KMS-11 (cell line): ENCODE measurements around the gene IGLON5.

ENCODE experiments used
- H2AFZ ChIP-seq: fragments of 200-600 bp; sonication (generic); 2 replicates; pipeline ENCODE4 v1.6.1; 2016; ENCODE audit warnings: antibody characterized with exemption, mixed run types, low read depth
- H3K27ac ChIP-seq: fragments of 200-600 bp; sonication (generic); 2 replicates; pipeline ENCODE4 v1.6.1; 2016; ENCODE audit warnings: mild to moderate bottlenecking, mixed run types
- H3K27me3 ChIP-seq: fragments of 200-600 bp; sonication (generic); 2 replicates; pipeline ENCODE4 v1.6.1; 2017; ENCODE audit warnings: mild to moderate bottlenecking, low read depth, mixed run types, moderate library complexity; ENCODE audit not compliant: insufficient read depth
- H3K36me3 ChIP-seq: fragments of 200-600 bp; sonication (generic); 2 replicates; pipeline ENCODE4 v1.6.1; 2017; ENCODE audit warnings: mild to moderate bottlenecking, mixed run types; ENCODE audit not compliant: insufficient read depth
- H3K4me1 ChIP-seq: fragments of 200-600 bp; sonication (generic); 2 replicates; pipeline ENCODE4 v1.6.1; 2016; ENCODE audit warnings: mild to moderate bottlenecking, low read depth, mixed run types; ENCODE audit not compliant: poor library complexity, severe bottlenecking
- H3K4me2 ChIP-seq: fragments of 200-600 bp; sonication (generic); 2 replicates; pipeline ENCODE4 v1.7.0; 2016; ENCODE audit warnings: mild to moderate bottlenecking, mixed run types
- H3K4me3 ChIP-seq: fragments of 200-600 bp; sonication (generic); IDR thresholded peaks from 2 replicates; pipeline ENCODE4 v1.6.1; 2017; ENCODE audit warnings: low read depth, low read length, mixed read lengths; ENCODE audit not compliant: insufficient read depth
- H3K79me2 ChIP-seq: fragments of 200-600 bp; sonication (generic); 2 replicates; pipeline ENCODE4 v1.6.1; 2016; ENCODE audit warnings: low read depth, mixed run types; ENCODE audit not compliant: insufficient read depth
- H3K9ac ChIP-seq: fragments of 200-600 bp; sonication (generic); 2 replicates; pipeline ENCODE4 v1.6.1; 2016; ENCODE audit warnings: mild to moderate bottlenecking, mixed run types
- H4K20me1 ChIP-seq: fragments of 200-600 bp; sonication (generic); 2 replicates; pipeline ENCODE4 v1.6.1; 2016; ENCODE audit warnings: mild to moderate bottlenecking, mixed run types; ENCODE audit not compliant: insufficient read depth
- TF ChIP-seq, protein P1 (sequence below): fragments of 200-600 bp; sonication (generic); conservative IDR thresholded peaks from 2 replicates; pipeline ENCODE4 v1.6.1; 2017; ENCODE audit warnings: low read depth, mild to moderate bottlenecking, antibody characterized with exemption, low read length, moderate library complexity, mixed read lengths

The IGLON5 gene

DNA sequence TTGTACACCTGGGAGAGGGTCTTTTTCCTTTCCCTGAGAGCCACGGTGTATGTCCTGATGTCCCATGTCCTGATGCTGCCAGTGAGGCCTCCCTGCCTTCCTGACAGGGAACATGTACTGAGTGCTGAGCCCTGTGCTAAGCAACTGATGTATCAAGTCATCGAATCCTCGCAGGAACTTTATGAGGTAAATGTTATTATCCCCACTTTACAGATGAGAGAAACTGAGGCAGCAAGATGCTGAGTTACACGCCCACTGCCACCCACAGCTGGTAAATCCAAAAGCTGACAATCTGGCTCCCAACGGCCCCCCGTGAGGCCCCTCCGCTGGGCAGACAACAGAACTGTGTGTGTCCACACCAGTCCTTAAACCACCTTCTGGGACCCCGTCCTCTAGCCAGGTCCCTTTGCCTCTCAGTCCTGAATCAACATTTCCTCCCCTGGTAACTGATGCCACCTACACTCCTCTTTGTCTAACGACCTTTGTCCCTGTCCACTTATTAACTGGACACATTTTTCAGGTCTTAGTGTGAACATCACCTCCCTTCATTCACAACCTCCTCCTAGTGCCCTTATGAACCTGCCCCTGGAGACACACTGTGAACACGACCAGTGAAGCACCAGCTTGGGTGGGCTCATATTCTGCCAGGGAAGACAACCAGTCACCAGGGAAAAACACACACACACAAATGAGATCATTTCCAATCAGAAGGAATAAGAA lies 35.9 kb downstream of the IGLON5 start:
- Histone ChIP-seq H2AFZ (no peak overlapping the region), H3K4me2 (no peak overlapping the region), H3K4me1 (no peaks in the 10 kb centered on the region), H3K36me3 (no peaks in the 10 kb centered on the region), H3K27ac (no peak overlapping the region), H4K20me1 (no peaks in the 10 kb centered on the region), H3K79me2 (no peaks in the 10 kb centered on the region), H3K4me3 (no peak overlapping the region), H3K9ac (no peak overlapping the region), H3K27me3 (no peaks in the 10 kb centered on the region)
- TF ChIP-seq, protein P1, sequence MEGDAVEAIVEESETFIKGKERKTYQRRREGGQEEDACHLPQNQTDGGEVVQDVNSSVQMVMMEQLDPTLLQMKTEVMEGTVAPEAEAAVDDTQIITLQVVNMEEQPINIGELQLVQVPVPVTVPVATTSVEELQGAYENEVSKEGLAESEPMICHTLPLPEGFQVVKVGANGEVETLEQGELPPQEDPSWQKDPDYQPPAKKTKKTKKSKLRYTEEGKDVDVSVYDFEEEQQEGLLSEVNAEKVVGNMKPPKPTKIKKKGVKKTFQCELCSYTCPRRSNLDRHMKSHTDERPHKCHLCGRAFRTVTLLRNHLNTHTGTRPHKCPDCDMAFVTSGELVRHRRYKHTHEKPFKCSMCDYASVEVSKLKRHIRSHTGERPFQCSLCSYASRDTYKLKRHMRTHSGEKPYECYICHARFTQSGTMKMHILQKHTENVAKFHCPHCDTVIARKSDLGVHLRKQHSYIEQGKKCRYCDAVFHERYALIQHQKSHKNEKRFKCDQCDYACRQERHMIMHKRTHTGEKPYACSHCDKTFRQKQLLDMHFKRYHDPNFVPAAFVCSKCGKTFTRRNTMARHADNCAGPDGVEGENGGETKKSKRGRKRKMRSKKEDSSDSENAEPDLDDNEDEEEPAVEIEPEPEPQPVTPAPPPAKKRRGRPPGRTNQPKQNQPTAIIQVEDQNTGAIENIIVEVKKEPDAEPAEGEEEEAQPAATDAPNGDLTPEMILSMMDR, result no peak

DNA sequence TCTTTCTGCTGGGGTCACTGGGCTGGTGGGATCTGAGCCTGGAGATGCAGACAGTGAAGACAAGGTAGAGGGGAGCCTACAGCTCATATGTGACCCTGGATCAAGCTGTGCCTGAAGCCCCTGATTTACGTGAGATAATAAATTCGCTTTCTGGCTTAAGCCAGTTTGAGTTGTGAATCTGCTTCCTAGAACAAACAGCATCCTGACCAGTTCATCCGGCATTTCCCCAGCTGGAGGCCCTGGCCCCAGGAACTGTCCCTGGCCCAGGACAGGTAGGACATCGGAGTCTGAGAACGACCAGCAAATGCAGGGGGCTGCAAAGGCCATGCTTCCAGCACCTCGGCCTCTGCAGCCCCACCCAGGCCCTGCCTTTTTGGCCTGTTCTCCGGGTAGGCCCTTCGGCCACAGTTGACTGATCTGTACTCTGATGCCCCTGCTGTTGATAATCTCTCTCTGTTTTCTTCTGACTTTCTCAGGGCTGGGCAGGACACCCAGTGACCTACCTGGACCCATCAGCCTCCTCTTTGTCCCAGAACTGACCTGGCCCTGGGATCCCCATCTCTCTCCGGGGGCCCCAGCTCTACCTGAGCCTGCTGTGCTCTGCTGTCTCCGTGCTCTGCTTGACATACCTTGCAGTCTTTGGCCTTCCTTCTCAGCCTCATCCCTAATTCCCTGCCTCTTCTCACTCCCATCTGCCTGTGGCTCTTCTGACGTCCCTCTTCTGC lies 40.0 kb downstream of the IGLON5 start:
- Histone ChIP-seq H4K20me1 (no peaks in the 10 kb centered on the region), H3K27me3 (no peaks in the 10 kb centered on the region), H3K79me2 (no peaks in the 10 kb centered on the region), H3K9ac (no peak overlapping the region), H3K4me3 (no peak overlapping the region), H3K4me1 (no peaks in the 10 kb centered on the region), H3K27ac (no peak overlapping the region), H3K4me2 (no peak overlapping the region), H2AFZ (no peak overlapping the region), H3K36me3 (no peaks in the 10 kb centered on the region)
- TF ChIP-seq, protein P1, result no peak

DNA sequence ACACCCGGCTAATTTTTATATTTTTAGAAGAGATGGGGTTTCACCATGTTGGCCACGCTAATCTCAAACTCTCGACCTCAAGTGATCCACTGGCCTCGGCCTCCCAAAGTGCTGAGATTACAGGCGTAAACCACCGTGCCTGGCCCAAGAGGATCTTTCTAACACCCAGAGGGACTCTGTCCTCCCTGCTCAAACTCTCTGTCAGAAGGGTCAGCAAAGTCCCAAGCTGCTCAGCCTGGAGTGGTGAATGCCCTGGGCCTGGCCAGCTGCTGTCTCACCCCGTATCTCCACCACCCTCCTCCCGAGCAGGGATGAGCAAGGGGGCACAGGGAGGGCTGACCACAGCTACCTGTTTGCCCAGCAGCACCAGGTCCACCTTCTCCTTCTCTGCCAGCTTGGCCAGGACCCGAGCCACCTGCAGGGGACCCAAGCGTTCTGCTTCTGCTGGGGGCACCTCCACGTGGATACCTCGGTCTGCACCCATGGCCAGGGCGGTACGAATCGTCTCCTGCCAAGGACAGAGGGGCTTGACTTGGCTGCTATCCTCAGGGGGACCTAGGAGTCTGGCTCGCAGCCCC lies 41.4 kb downstream of the IGLON5 start:
- H3K4me1 ChIP-seq, result no peaks in the 10 kb centered on the region
- H3K4me2 ChIP-seq, result no peak overlapping the region
- H3K36me3 ChIP-seq, result no peaks in the 10 kb centered on the region
- no peaks in the 10 kb centered on the region for H3K79me2 ChIP-seq
- no peak overlapping the region for H2AFZ ChIP-seq
- no peaks in the 10 kb centered on the region for H4K20me1 ChIP-seq
- TF ChIP-seq, protein P1, result no peak
- no peaks in the 10 kb centered on the region for H3K27me3 ChIP-seq
- H3K4me3 ChIP-seq, result no peak overlapping the region
- H3K9ac ChIP-seq, result no peak overlapping the region
- no peak overlapping the region for H3K27ac ChIP-seq

DNA sequence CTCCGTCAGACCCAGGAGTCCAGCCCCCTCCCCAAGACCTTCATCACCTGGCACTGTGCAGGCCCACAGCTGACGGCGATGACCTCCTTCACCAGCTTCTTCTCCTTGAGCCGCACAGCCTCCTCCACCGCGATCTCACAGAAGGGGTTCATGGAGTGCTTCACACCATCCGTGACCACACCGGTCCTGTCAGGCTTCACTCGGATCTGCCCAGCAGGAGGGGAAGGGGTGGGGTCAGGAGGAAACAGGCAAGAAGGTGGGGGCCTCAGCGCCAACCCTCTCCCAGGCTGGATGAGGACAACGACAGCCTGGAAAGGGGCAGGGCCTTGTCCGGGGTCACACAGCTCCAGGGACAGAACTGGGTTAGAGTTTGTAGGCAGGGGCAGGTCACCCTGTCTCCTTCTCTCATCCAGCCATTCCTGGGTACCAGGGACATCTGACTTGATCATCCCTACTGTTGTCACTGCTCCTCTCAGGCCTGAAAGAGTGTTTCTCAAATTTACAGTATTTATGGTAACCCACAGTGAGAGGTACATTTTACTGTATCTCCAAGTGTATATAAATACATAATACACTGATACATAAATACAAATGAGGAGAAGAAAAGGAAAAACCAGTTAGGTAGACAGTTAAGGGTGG lies 42.8 kb downstream of the IGLON5 start:
- Histone ChIP-seq H2AFZ (no peak overlapping the region), H3K27me3 (no peaks in the 10 kb centered on the region), H3K4me1 (no peaks in the 10 kb centered on the region), H3K79me2 (no peaks in the 10 kb centered on the region), H3K27ac (no peak overlapping the region), H3K9ac (no peak overlapping the region), H3K4me2 (no peak overlapping the region), H4K20me1 (no peaks in the 10 kb centered on the region), H3K36me3 (no peaks in the 10 kb centered on the region), H3K4me3 (no peak overlapping the region)
- TF ChIP-seq, protein P1, result no peak
